Testis (tissue), 3 donors: ENCODE measurements around the gene ARIH2. TPM values are rescaled to one million over a fixed set of nuclear protein-coding genes. Genes with fewer than 3 reads are reported as not detected.
A peak's percentile ranks its signal among the peaks of the same experiment; 100 is the strongest.

ENCODE experiments used
- DNase-seq: peaks from one replicate; pipeline ENCODE4 v3.0.0-alpha.2; 2019
- H3K27ac ChIP-seq, 2 donors: fragments of 200-600 bp; sonication (generic); one replicate each; pipeline ENCODE4 v1.5.1; 2019
- H3K27me3 ChIP-seq: fragments of 200-600 bp; sonication (generic); one replicate; pipeline ENCODE4 v1.5.1; 2019
- H3K36me3 ChIP-seq: fragments of 200-600 bp; sonication (generic); one replicate; pipeline ENCODE4 v1.5.1; 2017; ENCODE audit warnings: low read depth; ENCODE audit errors: missing control alignments
- H3K4me1 ChIP-seq: fragments of 200-600 bp; sonication (generic); one replicate; pipeline ENCODE4 v1.5.1; 2019
- H3K4me3 ChIP-seq, 2 donors: fragments of 200-600 bp; sonication (generic); one replicate each; pipeline ENCODE4 v1.5.1; 2017 to 2019
- H3K9me3 ChIP-seq: fragments of 200-600 bp; sonication (generic); one replicate; pipeline ENCODE4 v1.5.1; 2017
- CTCF ChIP-seq, 3 experiments: fragments of 450-650 bp in 2 of 3; fragments of 200-600 bp in 1 of 3; sonication (generic) in 1 of 3; IDR thresholded peaks; one replicate each; pipeline ENCODE4 v1.5.1; 2016 to 2019; ENCODE audit warnings: antibody characterized with exemption in 3 of 3, mild to moderate bottlenecking in 2 of 3, moderate library complexity in 1 of 3
- POLR2A ChIP-seq: fragments of 450-650 bp; IDR thresholded peaks from one replicate; pipeline ENCODE4 v1.6.1; 2017; ENCODE audit warnings: antibody characterized with exemption, mild to moderate bottlenecking, moderate library complexity
- WGBS, 2 donors: methylation state at CpG; one replicate each; pipeline ENCODE4 v1.1.5; 2018; 5-methylcytosine and 5-hydroxymethylcytosine counted together
- intact Hi-C: fragments of 100-400 bp; cut with DNase I; formaldehyde crosslinking; loops from one replicate; pipeline ENCODE4 v1.15.1; 2023; ENCODE audit warnings: low total_unique reads
- polyA plus RNA-seq: library from polyadenylated mRNA; stranded (reverse); fragments of 350-450 nt; fragmentation: Illumina TruSeq; extraction: RNeasy Lipid Tissue Mini Kit (QIAGEN cat#74804); gene quantifications from one replicate; pipeline ENCODE4 v1.2.3, GENCODE V29; 2014; ENCODE audit warnings: low read depth, low replicate concordance; ENCODE audit not compliant: insufficient read depth
- total RNA-seq, 2 donors: library from RNA; depleted of rRNA; stranded (reverse); fragments of >200 nt; gene quantifications; one replicate each; pipeline ENCODE4 v1.2.3, GENCODE V29; 2016

Gene ARIH2
- total and polyA plus RNA-seq, 3 donors from 2014 or later: 106 to 157 (median 127) TPM

- 1% methylated on average over 7 of the region's 7 CpGs for WGBS, 2 donors
- H3K4me1 ChIP-seq: peaks cover 12% of the 10 kb centered on the region
- intact Hi-C loops: loop anchor here (10.0 kb wide), 2 partner anchors 65 to 245 kb away; partner anchors contain the start of genes C3orf62 and QRICH1
- peak overlapping the region in 1 of 2 donors; percentile 75 for H3K4me3 ChIP-seq
- DNase-seq: no peak
- peak overlapping the region; percentile 92 for H3K27ac ChIP-seq
- TF ChIP-seq CTCF (IDR thresholded peaks at IDR 0.05) (no peak), POLR2A (no peak)
- no peaks in the 10 kb centered on the region for H3K9me3 ChIP-seq
- H3K36me3 ChIP-seq: no peaks in the 10 kb centered on the region
- no peaks in the 10 kb centered on the region for H3K27me3 ChIP-seq
Observed at GRCh38 chr3:49029563-49029884, 110.9 kb downstream of the ARIH2 start.

GRCh38 chr3:49030321-49030720 is 111.7 kb downstream of the ARIH2 start:
- Histone ChIP-seq H3K27ac (no peak overlapping the region), H3K4me3 (no peak overlapping the region), H3K36me3 (no peaks in the 10 kb centered on the region), H3K4me1 (peaks cover 12% of the 10 kb centered on the region), H3K9me3 (no peaks in the 10 kb centered on the region), H3K27me3 (no peaks in the 10 kb centered on the region)
- WGBS, 2 donors: 87 to 89% methylated on average over 6 of the region's 6 CpGs
- intact Hi-C loops: no loop called here
- TF ChIP-seq POLR2A: no peak
- no peak for TF ChIP-seq CTCF (IDR thresholded peaks at IDR 0.05)
- DNase-seq: no peak

GRCh38 chr3:49032646-49033304 is 114.1 kb downstream of the ARIH2 start:
- Histone ChIP-seq H3K9me3 (no peaks in the 10 kb centered on the region), H3K4me1 (peaks cover 12% of the 10 kb centered on the region), H3K36me3 (no peaks in the 10 kb centered on the region), H3K27ac (no peak overlapping the region), H3K4me3 (no peak overlapping the region), H3K27me3 (no peaks in the 10 kb centered on the region)
- TF ChIP-seq CTCF (IDR thresholded peaks at IDR 0.05): no peak
- TF ChIP-seq POLR2A: no peak
- WGBS, 2 donors: 71 to 84% methylated on average over 4 to 6 of the region's 6 CpGs
- intact Hi-C loops: no loop called here
- DNase-seq: no peak

- intact Hi-C loops: no loop called here
- 58 to 79% methylated on average over 2 of the region's 2 CpGs for WGBS, 2 donors
Observed at GRCh38 chr3:49034650-49035049, 116.0 kb downstream of the ARIH2 start.

More at GRCh38 chr3:49034650-49035049, 116.0 kb downstream of the ARIH2 start:
- no peak for DNase-seq
- Histone ChIP-seq H3K4me1 (peaks cover under 1% of the 10 kb centered on the region), H3K27me3 (no peaks in the 10 kb centered on the region), H3K36me3 (no peaks in the 10 kb centered on the region), H3K4me3 (no peak overlapping the region), H3K27ac (peak overlapping the region in 1 of 2 donors; percentile 8), H3K9me3 (no peaks in the 10 kb centered on the region)
- TF ChIP-seq CTCF (IDR thresholded peaks at IDR 0.05) (no peak), POLR2A (no peak)
